Right renal pelvis (tissue), 4 donors: ENCODE data around the gene LRTM1. TPM values are rescaled to one million over a fixed set of nuclear protein-coding genes. Genes with fewer than 3 reads are reported as not detected.

ENCODE experiments used
- DNase-seq, 4 donors: peaks; one replicate each; pipeline ENCODE4 v3.0.0-alpha.2; 2013; ENCODE audit warnings: low read depth in 4 of 4, low spot score in 3 of 4, missing footprints in 1 of 4
- polyA plus RNA-seq, 4 donors: library from polyadenylated mRNA; unstranded; fragments of 120-200 nt; gene quantifications; one replicate each; pipeline ENCODE4 v1.2.1, GENCODE V29; 2013; ENCODE audit not compliant: insufficient read length in 4 of 4

The LRTM1 gene
- polyA plus RNA-seq, 4 donors, result not detected

- DNase-seq, result no peak
Observed at GRCh38 chr3:54897028-54897711, 30.7 kb downstream of the LRTM1 start.

GRCh38 chr3:54895613-54896012 is 32.2 kb downstream of the LRTM1 start:
- no peak for DNase-seq

- no peak for DNase-seq
Observed at GRCh38 chr3:54892168-54892567, 35.7 kb downstream of the LRTM1 start.

GRCh38 chr3:54891540-54891897 is 36.3 kb downstream of the LRTM1 start:
- DNase-seq, result peak; percentile 43 to 54 (median 52)

GRCh38 chr3:54889731-54890130 is 38.1 kb downstream of the LRTM1 start:
- no peak for DNase-seq

GRCh38 chr3:54888873-54889272 is 39.0 kb downstream of the LRTM1 start:
- no peak for DNase-seq

- DNase-seq, result no peak
Observed at GRCh38 chr3:54888162-54888561, 39.7 kb downstream of the LRTM1 start.

- DNase-seq, result no peak
Observed at GRCh38 chr3:54882129-54882833, 45.6 kb downstream of the LRTM1 start.

- DNase-seq, result no peak
Observed at GRCh38 chr3:54878145-54878544, 49.7 kb downstream of the LRTM1 start.

- DNase-seq, result no peak
Observed at GRCh38 chr3:54877730-54878129, 50.1 kb downstream of the LRTM1 start.

GRCh38 chr3:54876694-54877093 is 51.2 kb downstream of the LRTM1 start:
- DNase-seq, result no peak

- DNase-seq, result no peak
Observed at GRCh38 chr3:54875596-54876268, 52.1 kb downstream of the LRTM1 start.

GRCh38 chr3:54874816-54875556 is 52.9 kb downstream of the LRTM1 start:
- no peak for DNase-seq

- no peak for DNase-seq
Observed at GRCh38 chr3:54873059-54874010, 54.5 kb downstream of the LRTM1 start.

- no peak for DNase-seq
Observed at GRCh38 chr3:54871867-54872266, 56.0 kb downstream of the LRTM1 start.

- DNase-seq, result peak in 2 of 4 donors; percentile 53 to 56
Observed at GRCh38 chr3:54870423-54870822, 57.4 kb downstream of the LRTM1 start.
